GM21390 (cell line): ENCODE measurements around the gene SEMA3E.
"Not testable (repeated sequence)": the region's sequence is repeated elsewhere in the genome, so short reads cannot be mapped to it uniquely, and the experiment has no call there.

ENCODE experiments used
- ATAC-seq: cut with Tn5 transposase; IDR thresholded peaks from one replicate; pipeline ENCODE4 v1.9.1; 2021; ENCODE audit not compliant: unreplicated experiment

SEMA3E gene

DNA sequence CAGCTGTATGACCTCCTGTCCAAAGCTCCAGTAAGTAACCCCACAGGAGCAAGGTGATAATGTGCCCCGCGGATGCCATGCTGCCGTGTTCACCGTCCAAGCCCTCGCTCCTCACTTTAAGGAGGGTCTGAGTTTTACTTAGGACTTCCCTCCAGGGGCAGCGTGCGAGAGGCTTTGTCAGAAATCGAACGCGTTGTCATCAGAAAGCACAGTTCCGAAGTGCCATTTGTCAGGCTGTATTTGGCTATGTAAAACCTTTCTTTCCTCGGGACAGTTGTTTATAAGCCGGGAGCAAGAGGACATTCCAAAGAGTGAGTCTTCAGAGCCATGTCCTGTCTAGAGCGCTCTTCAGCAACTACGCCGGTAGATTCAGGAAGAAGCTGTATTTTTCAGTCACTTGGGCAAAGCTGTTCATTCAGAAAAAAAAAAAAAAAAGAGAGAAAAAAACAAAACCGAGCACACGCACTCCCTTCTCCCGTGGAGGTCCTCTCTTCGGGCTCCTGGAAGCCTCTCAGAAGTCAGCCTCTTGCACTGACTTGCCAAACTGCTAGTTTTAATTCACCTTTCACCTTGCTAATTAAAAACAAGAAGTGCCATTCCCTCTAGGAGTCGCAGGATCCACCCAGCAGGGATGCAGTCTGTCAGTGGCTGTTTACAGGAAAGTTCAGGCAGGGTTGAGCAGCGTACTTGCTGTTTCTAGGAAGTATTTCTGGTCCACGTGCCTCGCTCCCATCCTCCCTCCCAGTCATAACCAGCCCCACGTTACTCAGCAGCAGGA, at the start of gene SEMA3E:
Gene SEMA3E (minus strand): TSS at position 676 of the 778 bp plus-strand sequence.
- ATAC-seq = no peak

DNA sequence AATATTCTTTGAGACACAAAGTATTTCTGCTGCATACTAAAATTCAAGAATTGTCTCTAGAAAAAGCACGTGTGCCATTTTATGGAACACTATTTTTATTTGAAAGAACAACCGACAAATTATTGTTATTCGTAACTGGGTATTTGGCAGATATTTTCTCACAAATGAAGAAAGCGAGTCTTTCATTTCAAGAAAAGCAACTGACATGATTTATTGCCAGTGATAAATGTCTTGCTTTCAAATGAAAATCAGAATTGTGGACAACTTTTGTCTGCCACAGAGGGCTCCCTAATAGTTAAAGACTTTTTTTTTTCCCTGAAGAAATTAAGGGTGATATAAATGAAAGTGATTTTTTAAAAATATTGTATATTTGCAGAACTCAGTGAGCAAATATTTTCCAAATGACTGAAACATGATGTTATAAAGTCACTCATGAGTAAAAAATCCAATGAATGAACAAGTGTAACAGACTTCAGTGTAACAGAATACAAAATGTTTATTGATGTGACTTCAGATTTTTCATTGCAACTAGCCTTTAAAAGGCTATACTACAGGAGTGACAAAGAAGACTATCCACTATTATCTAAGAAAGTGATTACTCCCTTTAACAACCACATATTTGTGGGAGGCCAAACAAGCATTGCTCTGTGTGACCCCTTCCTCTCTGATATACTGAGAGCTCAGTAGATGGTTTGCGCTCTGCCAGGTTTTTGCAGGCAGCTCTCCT, 49.0 kb upstream of the SEMA3E start:
- no peak for ATAC-seq

DNA sequence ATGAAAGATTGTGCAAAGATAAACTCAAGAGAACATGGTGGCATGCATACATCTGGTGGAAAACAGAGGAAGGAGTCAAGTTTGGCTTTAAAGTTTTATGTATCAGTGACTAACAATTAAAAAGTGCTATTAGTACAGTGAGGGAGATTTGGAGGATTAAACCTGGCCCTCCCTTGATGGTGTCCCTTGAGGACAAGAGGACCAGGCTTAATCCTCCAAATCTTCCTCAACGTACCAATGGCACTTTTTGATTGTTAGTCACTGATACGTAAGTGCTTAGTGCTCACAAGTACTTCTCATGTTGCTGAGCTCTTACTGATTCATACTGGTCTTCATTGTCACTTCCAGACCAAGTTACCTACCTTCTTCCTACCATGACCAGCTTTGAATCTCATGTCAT, 47.2 kb upstream of the SEMA3E start:
- ATAC-seq = no peak

GRCh38 chr7:83695128-83695960, 46.4 kb upstream of the SEMA3E start:
- no peak for ATAC-seq

GRCh38 chr7:83693256-83693655, 44.3 kb upstream of the SEMA3E start:
- ATAC-seq = no peak

DNA sequence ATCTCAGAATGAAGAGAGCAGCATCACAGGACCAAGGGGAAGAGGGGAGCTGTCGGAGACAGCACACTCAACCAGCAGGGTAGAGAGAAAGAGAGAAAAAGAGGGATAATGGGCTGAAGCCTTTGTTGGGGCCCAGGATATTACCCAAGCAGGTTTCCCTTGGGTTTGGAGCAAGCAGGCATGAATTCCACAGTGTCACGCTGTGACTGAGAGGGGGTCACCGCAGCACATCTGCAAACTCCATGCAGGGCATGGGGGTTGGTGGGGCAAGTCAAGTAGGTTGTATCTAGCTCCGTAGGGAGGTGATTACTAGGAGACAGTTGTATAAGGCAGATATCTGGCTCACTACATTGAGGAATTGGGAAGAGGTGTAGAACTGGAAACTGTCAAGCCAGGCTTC, 42.2 kb upstream of the SEMA3E start:
- ATAC-seq = no peak

GRCh38 chr7:83689855-83690254, 40.9 kb upstream of the SEMA3E start:
- no peak for ATAC-seq

- ATAC-seq = no peak
Measured at GRCh38 chr7:83686416-83686815, 37.5 kb upstream of the SEMA3E start.

- no peak for ATAC-seq
Measured at GRCh38 chr7:83684928-83685327, 36.0 kb upstream of the SEMA3E start.

DNA sequence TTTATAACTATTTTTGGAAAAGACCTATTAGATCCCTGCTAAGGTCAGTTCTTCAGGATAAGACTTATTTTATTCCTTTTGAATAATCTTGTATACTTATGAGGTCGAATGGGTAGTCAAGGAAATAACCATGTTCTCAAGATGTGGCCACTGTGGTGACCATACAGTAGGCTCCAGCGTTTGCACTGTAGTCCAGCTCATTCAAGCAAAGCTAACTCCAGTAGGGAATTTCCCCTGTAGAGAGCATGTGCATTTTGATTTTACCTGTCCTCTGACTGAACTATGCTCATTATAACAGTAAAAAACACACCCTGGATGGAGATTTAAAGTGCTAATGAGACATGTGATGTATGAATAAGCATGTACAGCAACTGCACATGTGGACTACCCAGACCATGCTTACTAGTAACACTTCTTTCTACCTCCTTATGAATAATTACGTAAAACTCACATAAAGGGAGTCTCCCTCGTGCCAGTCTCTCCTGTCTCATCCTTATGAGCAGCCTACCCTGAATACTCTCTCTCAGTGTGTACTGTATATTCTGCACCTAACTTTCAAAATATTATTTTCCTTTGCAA, 32.4 kb upstream of the SEMA3E start:
- no peak for ATAC-seq

- ATAC-seq = no peak
Measured at GRCh38 chr7:83677180-83677866, 28.4 kb upstream of the SEMA3E start.

- not testable (repeated sequence) for ATAC-seq
Measured at GRCh38 chr7:83673291-83673690, 24.4 kb upstream of the SEMA3E start.

- no peak for ATAC-seq
Measured at GRCh38 chr7:83672157-83672556, 23.2 kb upstream of the SEMA3E start.

- ATAC-seq = no peak
Measured at GRCh38 chr7:83663131-83663530, 14.2 kb upstream of the SEMA3E start.

DNA sequence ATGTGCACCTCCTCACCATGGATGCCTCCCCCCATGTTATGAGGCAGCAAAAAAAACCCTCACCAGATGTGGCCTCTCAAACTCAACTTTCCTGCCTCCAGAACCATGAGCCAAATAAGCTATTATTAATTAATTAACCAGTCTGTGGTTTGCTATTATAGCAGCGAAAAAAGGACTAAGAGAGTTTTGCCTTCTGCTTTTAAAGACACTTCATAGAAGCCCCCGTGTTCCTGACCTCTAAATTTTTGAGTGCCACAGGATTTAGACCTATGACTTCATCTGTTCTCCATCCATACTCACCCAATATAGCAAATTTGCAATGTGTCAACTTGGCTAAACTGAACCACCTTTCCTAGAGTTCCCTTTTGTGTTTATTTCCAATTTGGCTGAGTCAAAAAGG, 9.2 kb upstream of the SEMA3E start:
- no peak for ATAC-seq

DNA sequence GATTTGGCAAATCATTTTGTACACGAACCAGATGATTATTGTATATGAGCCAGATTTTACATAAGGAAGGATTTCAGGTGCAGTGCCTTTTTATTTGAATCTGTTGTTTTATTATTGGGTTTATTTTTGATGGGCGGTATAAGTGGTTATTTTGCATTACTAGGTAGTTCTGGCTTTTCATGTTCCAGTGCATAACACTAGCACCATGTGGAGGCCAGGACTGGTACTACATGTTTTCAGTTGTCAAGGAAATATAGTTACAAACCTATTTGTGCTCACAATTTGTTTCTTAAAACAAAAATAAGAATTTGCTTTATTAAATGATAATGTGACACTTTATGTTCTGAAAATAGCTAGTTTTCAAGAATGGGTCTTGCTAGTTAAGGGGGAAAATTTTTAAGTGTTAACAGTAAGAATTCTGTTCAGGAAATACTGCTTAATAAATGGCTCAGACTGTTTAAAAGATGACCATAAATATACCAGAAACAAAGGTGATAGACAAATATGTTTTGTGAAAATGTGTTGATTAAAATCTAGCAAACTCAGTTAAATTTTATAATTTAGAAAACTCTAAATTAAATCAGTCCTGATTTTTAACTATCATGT, 7.1 kb upstream of the SEMA3E start:
- peak; percentile 88 for ATAC-seq

- no peak for ATAC-seq
Measured at GRCh38 chr7:83652481-83652880, 3.5 kb upstream of the SEMA3E start.

GRCh38 chr7:83649701-83650100, 762 bp upstream of the SEMA3E start:
- no peak for ATAC-seq

- no peak for ATAC-seq
Measured at GRCh38 chr7:83646027-83646426, 2.9 kb downstream of the SEMA3E start.

DNA sequence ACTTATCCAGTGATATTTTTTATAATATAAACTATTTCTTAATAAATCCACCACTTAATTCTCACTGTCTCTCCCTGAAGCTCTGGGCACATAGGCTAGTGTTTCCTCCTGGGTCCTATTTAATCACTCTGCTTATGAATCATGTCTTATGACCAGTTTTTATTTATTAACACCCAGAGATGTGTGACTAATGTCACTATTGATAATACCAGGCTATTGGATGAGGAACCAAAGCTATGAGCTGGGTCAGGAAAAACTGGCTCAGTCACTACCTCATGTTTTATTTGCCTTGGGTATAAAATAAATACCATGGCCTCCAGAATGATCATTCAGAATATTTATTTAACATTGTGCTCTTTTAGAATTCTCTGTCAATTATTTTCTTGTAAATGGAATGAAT, 5.2 kb downstream of the SEMA3E start:
- ATAC-seq = no peak
